Mesenchymal stem cell (in vitro differentiated cells and primary cell): ENCODE data around the gene SEC22A.

Experiments
- DNase-seq: peaks from one replicate; pipeline ENCODE4 v3.0.0-alpha.2; 2013
- H2AFZ ChIP-seq: one replicate; pipeline ENCODE4 v1.6.1; 2013; ENCODE audit warnings: low read depth, mild to moderate bottlenecking, control low read depth, inconsistent platforms, low read length, moderate library complexity
- H2AK5ac ChIP-seq: 2 replicates; pipeline ENCODE4 v1.6.1; 2013; ENCODE audit warnings: low read length, moderate library complexity, mild to moderate bottlenecking, inconsistent platforms; ENCODE audit not compliant: severe bottlenecking
- H2BK120ac ChIP-seq: one replicate; pipeline ENCODE4 v1.6.1; 2013; ENCODE audit warnings: low read depth, mild to moderate bottlenecking, inconsistent platforms, low read length, moderate library complexity
- H2BK12ac ChIP-seq, 2 experiments: one replicate each; pipeline ENCODE4 v1.6.1; 2013; ENCODE audit warnings: inconsistent platforms in 2 of 2, low read length in 2 of 2, mild to moderate bottlenecking in 2 of 2, moderate library complexity in 2 of 2, control low read depth in 1 of 2
- H2BK15ac ChIP-seq: one replicate; pipeline ENCODE4 v1.6.1; 2013; ENCODE audit warnings: mild to moderate bottlenecking, low read depth, inconsistent platforms; ENCODE audit not compliant: poor library complexity, severe bottlenecking
- H2BK5ac ChIP-seq: 2 replicates; pipeline ENCODE4 v1.6.1; 2013; ENCODE audit warnings: low read depth, mild to moderate bottlenecking, low read length, control low read depth, inconsistent platforms; ENCODE audit not compliant: poor library complexity, severe bottlenecking
- H3K14ac ChIP-seq, 2 experiments: one replicate each; pipeline ENCODE4 v1.6.1; 2013; ENCODE audit warnings: inconsistent platforms in 2 of 2, low read length in 2 of 2, control low read depth in 1 of 2, mild to moderate bottlenecking in 1 of 2, moderate library complexity in 1 of 2
- H3K18ac ChIP-seq, 2 experiments: one replicate each; pipeline ENCODE4 v1.6.1; 2013; ENCODE audit warnings: inconsistent platforms in 2 of 2, low read length in 2 of 2, control low read depth in 1 of 2, low read depth in 1 of 2, mild to moderate bottlenecking in 1 of 2
- H3K23ac ChIP-seq, 2 experiments: one replicate each; pipeline ENCODE4 v1.6.1; 2013; ENCODE audit warnings: inconsistent platforms in 2 of 2, low read length in 2 of 2, mild to moderate bottlenecking in 2 of 2, moderate library complexity in 2 of 2, control low read depth in 1 of 2
- H3K27ac ChIP-seq: 2 replicates; pipeline ENCODE4 v1.5.1; 2013; ENCODE audit warnings: mild to moderate bottlenecking, moderate library complexity, low read length, control low read depth, inconsistent platforms; ENCODE audit not compliant: poor library complexity, severe bottlenecking
- H3K27me3 ChIP-seq, 2 experiments: 2 replicates each; pipeline versions ENCODE4 v1.6.1 to v1.7.0; 2013; ENCODE audit warnings: low read length in 2 of 2, mild to moderate bottlenecking in 2 of 2, moderate library complexity in 2 of 2, control low read depth in 1 of 2, inconsistent platforms in 1 of 2; ENCODE audit not compliant: control insufficient read depth in 1 of 2, insufficient read depth in 1 of 2
- H3K36me3 ChIP-seq, 2 experiments: 2 replicates each; pipeline versions ENCODE4 v1.6.1 to v1.7.0; 2013; ENCODE audit warnings: low read length in 2 of 2, control low read depth in 1 of 2, inconsistent platforms in 1 of 2, low read depth in 1 of 2, mild to moderate bottlenecking in 1 of 2; ENCODE audit not compliant: insufficient read depth in 2 of 2, control insufficient read depth in 1 of 2
- H3K4ac ChIP-seq, 2 experiments: one replicate each; pipeline ENCODE4 v1.6.1; 2013; ENCODE audit warnings: inconsistent platforms in 2 of 2, low read length in 2 of 2, mild to moderate bottlenecking in 2 of 2, moderate library complexity in 2 of 2, control low read depth in 1 of 2, low read depth in 1 of 2
- H3K4me1 ChIP-seq: 2 replicates; pipeline ENCODE4 v1.6.1; 2013; ENCODE audit warnings: low read depth, low read length, control low read depth; ENCODE audit not compliant: control insufficient read depth, insufficient read depth
- H3K4me2 ChIP-seq: 2 replicates; pipeline ENCODE4 v1.6.1; 2013; ENCODE audit warnings: low read length, mild to moderate bottlenecking, inconsistent platforms; ENCODE audit not compliant: poor library complexity, severe bottlenecking
- H3K4me3 ChIP-seq, 2 experiments: 2 replicates each; pipeline versions ENCODE4 v1.5.1 to v1.7.0; 2013; ENCODE audit warnings: low read length in 2 of 2, mild to moderate bottlenecking in 2 of 2, control low read depth in 1 of 2, low read depth in 1 of 2; ENCODE audit not compliant: insufficient read depth in 1 of 2
- H3K79me1 ChIP-seq: replicated peaks from 2 replicates; pipeline ENCODE4 v1.6.1; 2013; ENCODE audit warnings: mild to moderate bottlenecking, control low read depth, low read length, inconsistent platforms; ENCODE audit not compliant: poor library complexity, severe bottlenecking
- H3K9ac ChIP-seq: 2 replicates; pipeline ENCODE4 v1.7.0; 2013; ENCODE audit warnings: mild to moderate bottlenecking, low read length, moderate library complexity
- H3K9me3 ChIP-seq: 2 replicates; pipeline ENCODE4 v1.7.0; 2013; ENCODE audit warnings: mild to moderate bottlenecking, low read length; ENCODE audit not compliant: control insufficient read depth
- H4K8ac ChIP-seq: one replicate; pipeline ENCODE4 v1.6.1; 2013; ENCODE audit warnings: inconsistent platforms, mild to moderate bottlenecking, low read length, moderate library complexity
- H4K91ac ChIP-seq: one replicate; pipeline ENCODE4 v1.6.1; 2013; ENCODE audit warnings: mild to moderate bottlenecking, low read length, inconsistent platforms
- WGBS: methylation state at CpG from one replicate; pipeline ENCODE4 v1.1.7; 2013; ENCODE audit warnings: mixed read lengths; 5-methylcytosine and 5-hydroxymethylcytosine counted together

The SEC22A gene

DNA sequence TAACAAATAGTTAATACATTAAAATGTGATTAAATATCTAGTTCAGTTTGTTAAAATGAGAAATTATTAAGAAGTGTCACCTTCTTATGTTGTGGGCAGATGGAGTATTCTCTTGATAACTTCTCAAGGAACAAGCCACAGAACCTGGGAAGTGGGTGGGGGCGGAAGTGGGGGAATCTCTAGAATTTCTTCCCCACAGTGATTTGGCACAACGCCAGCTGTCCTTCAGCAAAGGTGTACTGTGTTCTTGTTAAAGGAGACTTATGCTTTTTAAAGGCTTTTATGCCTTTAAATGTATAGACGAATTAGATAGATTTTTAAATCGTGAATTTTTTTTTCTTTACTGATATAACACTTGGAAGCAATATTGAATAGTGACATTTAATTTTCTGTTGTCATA, 42.4 kb downstream of the SEC22A start:
- no peak overlapping the region for H2AFZ ChIP-seq
- no peak overlapping the region for H3K9ac ChIP-seq
- no peak overlapping the region for H4K91ac ChIP-seq
- H3K4me1 ChIP-seq, result no peaks in the 10 kb centered on the region
- H3K4me3 ChIP-seq, result no peak overlapping the region
- H3K27ac ChIP-seq, result no peak overlapping the region
- DNase-seq, result no peak
- 100% methylated on average over 2 of the region's 4 CpGs for WGBS
- H3K27me3 ChIP-seq, result no peaks in the 10 kb centered on the region
- no peak overlapping the region for H2BK5ac ChIP-seq
- no peak overlapping the region for H3K23ac ChIP-seq
- no peak overlapping the region for H3K4ac ChIP-seq
- peaks cover 3% of the 10 kb centered on the region for H3K79me1 ChIP-seq
- no peak overlapping the region for H3K4me2 ChIP-seq
- no peak overlapping the region for H4K8ac ChIP-seq
- H3K9me3 ChIP-seq, result no peaks in the 10 kb centered on the region
- H3K18ac ChIP-seq, result no peak overlapping the region
- H2BK15ac ChIP-seq, result no peak overlapping the region
- no peak overlapping the region for H2AK5ac ChIP-seq
- no peak overlapping the region for H2BK12ac ChIP-seq
- H2BK120ac ChIP-seq, result no peak overlapping the region
- peaks cover 0 to 48% of the 10 kb centered on the region in 2 experiments for H3K36me3 ChIP-seq
- H3K14ac ChIP-seq, result no peak overlapping the region

- Histone ChIP-seq H3K14ac (no peak overlapping the region), H2BK5ac (no peak overlapping the region), H3K23ac (no peak overlapping the region), H3K27me3 (no peaks in the 10 kb centered on the region), H4K8ac (no peak overlapping the region), H3K9ac (no peak overlapping the region), H3K79me1 (peaks cover 3% of the 10 kb centered on the region), H2AK5ac (no peak overlapping the region), H3K18ac (no peak overlapping the region), H2BK12ac (no peak overlapping the region), H2BK120ac (no peak overlapping the region), H3K4ac (no peak overlapping the region), H3K4me1 (no peaks in the 10 kb centered on the region), H3K36me3 (peaks cover 0 to 48% of the 10 kb centered on the region in 2 experiments), H3K4me3 (no peak overlapping the region), H3K27ac (no peak overlapping the region), H2BK15ac (no peak overlapping the region), H3K4me2 (no peak overlapping the region), H4K91ac (no peak overlapping the region), H3K9me3 (no peaks in the 10 kb centered on the region), H2AFZ (no peak overlapping the region)
- 69% methylated on average over 3 of the region's 3 CpGs for WGBS
- no peak for DNase-seq
Observed at GRCh38 chr3:123246866-123247265, 45.1 kb downstream of the SEC22A start.

GRCh38 chr3:123256256-123256655, 54.5 kb downstream of the SEC22A start:
- Histone ChIP-seq H3K27ac (no peak overlapping the region), H3K9me3 (no peaks in the 10 kb centered on the region), H3K18ac (no peak overlapping the region), H3K27me3 (no peaks in the 10 kb centered on the region), H2AK5ac (no peak overlapping the region), H3K4me3 (no peak overlapping the region), H3K14ac (no peak overlapping the region), H3K4me2 (no peak overlapping the region), H3K79me1 (no peaks in the 10 kb centered on the region), H3K4me1 (no peaks in the 10 kb centered on the region), H4K8ac (no peak overlapping the region), H3K9ac (no peak overlapping the region), H3K36me3 (peaks cover 7 to 17% of the 10 kb centered on the region in 2 experiments), H2AFZ (no peak overlapping the region), H2BK5ac (no peak overlapping the region), H3K4ac (no peak overlapping the region), H4K91ac (no peak overlapping the region), H2BK120ac (no peak overlapping the region), H2BK12ac (no peak overlapping the region), H2BK15ac (no peak overlapping the region), H3K23ac (no peak overlapping the region)
- WGBS, result 60% methylated on average over 2 of the region's 2 CpGs
- peak; percentile 16 for DNase-seq

- no peak for DNase-seq
- Histone ChIP-seq H3K14ac (no peak overlapping the region), H2AK5ac (no peak overlapping the region), H3K18ac (no peak overlapping the region), H3K4ac (no peak overlapping the region), H3K27ac (no peak overlapping the region), H2BK5ac (no peak overlapping the region), H2BK120ac (no peak overlapping the region), H3K4me3 (no peak overlapping the region), H2BK15ac (no peak overlapping the region), H3K4me2 (no peak overlapping the region), H2BK12ac (no peak overlapping the region), H4K91ac (no peak overlapping the region), H3K9me3 (no peaks in the 10 kb centered on the region), H3K4me1 (no peaks in the 10 kb centered on the region), H2AFZ (no peak overlapping the region), H3K9ac (peak overlapping the region; percentile 40), H4K8ac (no peak overlapping the region), H3K79me1 (no peaks in the 10 kb centered on the region), H3K27me3 (no peaks in the 10 kb centered on the region), H3K23ac (no peak overlapping the region), H3K36me3 (peaks cover 5 to 21% of the 10 kb centered on the region in 2 experiments)
Observed at GRCh38 chr3:123258359-123258758, 56.6 kb downstream of the SEC22A start.
